Kidney epithelial cell (primary cell): ENCODE measurements around the gene FBLN2. TPM values are rescaled to one million over a fixed set of nuclear protein-coding genes. Genes with fewer than 3 reads are reported as not detected.

ENCODE experiments used
- DNase-seq: peaks from one replicate; pipeline ENCODE4 v3.0.0-alpha.2; 2010; ENCODE audit warnings: low read depth
- H3K27me3 ChIP-seq: 2 replicates; pipeline ENCODE4 v1.6.0; 2011; ENCODE audit warnings: low read length; ENCODE audit not compliant: control insufficient read depth, insufficient read depth
- H3K36me3 ChIP-seq: 2 replicates; pipeline ENCODE4 v1.5.1; 2011; ENCODE audit warnings: low read length; ENCODE audit not compliant: control insufficient read depth, insufficient read depth
- H3K4me3 ChIP-seq: 2 replicates; pipeline ENCODE4 v1.5.1; 2011; ENCODE audit warnings: low read depth, mild to moderate bottlenecking, control low read depth, low read length
- total RNA-seq: library from RNA; depleted of rRNA; stranded (reverse); fragments of >200 nt; gene quantifications from 2 replicates; pipeline ENCODE4 v1.2.3, GENCODE V29; 2015
- TF ChIP-seq, protein P1 (sequence below): IDR thresholded peaks from 2 replicates; pipeline ENCODE4 v1.5.1; 2011; ENCODE audit warnings: mild to moderate bottlenecking, moderate library complexity, low read length, control low read depth, inconsistent platforms; ENCODE audit not compliant: insufficient read depth, poor library complexity, severe bottlenecking

Gene FBLN2
- total RNA-seq, 1 donor from 2014 or later, result 6.7 TPM

DNA sequence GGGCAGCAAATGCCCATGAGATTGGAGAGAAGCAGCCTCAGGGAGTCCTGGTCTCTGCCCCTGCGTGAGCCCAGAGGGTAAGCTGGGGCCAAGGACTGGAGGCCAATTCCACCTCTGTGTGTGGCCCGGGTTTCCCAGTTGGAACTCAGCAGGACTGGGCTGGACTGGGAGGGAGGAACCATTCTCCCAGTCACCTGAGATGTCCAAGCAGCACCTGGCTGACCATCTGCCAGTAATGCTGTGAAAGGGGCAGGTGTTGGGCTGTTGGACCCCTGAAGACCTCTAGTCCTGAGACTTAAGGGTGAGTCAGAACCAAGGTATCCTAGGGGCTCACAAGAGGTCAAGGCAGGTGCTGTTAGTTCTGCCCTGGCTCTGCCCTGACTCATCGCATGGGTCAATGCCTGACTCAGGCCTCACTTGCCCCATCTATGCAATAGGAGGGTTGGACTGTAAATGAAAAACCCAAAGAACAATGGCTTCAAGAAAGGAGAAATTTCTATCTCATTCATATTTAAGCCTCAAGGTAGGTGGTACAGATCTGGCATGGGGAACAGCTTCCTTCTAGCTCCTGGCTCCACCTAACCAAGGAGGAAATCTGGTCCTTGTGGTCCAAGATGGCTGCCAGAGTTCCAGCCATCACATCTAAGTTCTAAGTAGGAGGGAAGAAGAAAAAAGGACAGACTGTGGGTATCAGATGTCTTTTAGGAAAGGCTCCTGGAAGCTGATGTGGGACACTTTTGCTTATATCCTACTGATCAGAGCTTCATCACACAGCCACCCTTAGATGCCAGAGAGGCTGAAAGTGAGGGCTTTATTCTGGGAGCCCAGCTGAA lies 111.3 kb downstream of the FBLN2 start:
- TF ChIP-seq, protein P1, sequence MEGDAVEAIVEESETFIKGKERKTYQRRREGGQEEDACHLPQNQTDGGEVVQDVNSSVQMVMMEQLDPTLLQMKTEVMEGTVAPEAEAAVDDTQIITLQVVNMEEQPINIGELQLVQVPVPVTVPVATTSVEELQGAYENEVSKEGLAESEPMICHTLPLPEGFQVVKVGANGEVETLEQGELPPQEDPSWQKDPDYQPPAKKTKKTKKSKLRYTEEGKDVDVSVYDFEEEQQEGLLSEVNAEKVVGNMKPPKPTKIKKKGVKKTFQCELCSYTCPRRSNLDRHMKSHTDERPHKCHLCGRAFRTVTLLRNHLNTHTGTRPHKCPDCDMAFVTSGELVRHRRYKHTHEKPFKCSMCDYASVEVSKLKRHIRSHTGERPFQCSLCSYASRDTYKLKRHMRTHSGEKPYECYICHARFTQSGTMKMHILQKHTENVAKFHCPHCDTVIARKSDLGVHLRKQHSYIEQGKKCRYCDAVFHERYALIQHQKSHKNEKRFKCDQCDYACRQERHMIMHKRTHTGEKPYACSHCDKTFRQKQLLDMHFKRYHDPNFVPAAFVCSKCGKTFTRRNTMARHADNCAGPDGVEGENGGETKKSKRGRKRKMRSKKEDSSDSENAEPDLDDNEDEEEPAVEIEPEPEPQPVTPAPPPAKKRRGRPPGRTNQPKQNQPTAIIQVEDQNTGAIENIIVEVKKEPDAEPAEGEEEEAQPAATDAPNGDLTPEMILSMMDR, result no peak
- H3K27me3 ChIP-seq, result peaks cover 3% of the 10 kb centered on the region
- H3K4me3 ChIP-seq, result no peak overlapping the region
- DNase-seq, result no peak
- H3K36me3 ChIP-seq, result no peaks in the 10 kb centered on the region

DNA sequence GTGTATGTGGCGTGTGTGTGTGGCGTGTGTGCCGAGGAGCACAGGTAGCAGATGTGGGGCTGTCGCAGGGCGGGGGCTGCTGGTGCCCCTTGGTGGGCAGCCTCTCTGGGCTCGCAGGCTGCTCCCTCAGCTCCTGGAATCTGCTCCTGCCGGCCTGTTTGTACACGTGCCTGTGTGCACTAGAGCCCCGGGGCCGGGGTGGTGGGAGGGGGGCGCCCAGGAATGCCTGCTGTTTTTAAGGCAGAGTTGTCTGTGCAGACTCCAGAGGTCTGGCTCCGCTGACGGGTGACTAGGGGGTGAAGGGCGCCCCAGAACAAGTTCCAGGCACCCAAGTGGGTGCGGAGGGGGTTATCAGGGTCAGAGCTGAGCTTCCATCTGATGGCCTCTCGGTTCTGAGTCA lies 112.2 kb downstream of the FBLN2 start:
- Histone ChIP-seq H3K27me3 (peaks cover 3% of the 10 kb centered on the region), H3K36me3 (no peaks in the 10 kb centered on the region), H3K4me3 (no peak overlapping the region)
- no peak for DNase-seq
- TF ChIP-seq, protein P1, result no peak

DNA sequence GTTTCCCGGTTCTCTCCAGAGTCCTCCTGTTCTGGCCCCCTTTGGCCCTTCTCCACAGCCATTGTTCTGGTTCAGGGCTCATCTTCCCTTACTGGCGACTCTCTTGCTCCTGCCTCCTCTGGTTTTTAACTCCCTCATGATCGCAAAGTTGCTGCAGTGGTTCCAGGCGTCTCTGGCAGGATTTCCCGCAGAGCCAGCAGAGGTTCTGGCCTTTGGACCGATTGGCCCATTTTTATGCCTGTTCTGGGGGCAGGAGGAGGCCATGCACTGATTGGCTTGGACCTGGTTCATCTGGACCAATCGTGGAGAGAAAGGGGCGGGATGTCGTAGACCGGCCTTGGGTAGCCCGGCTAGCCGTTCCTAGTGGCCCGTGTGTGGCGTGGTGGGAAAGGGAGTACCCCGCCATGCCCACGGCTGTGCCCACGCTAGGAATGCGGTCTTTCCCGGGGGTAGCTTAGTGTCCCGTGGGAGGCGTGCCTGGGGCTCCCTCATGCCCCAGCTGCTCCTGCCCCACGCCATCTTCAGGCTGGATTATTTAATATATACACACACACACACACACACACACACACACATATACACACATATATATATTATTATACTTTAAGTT lies 113.4 kb downstream of the FBLN2 start:
- no peak for DNase-seq
- Histone ChIP-seq H3K4me3 (no peak overlapping the region), H3K27me3 (no peaks in the 10 kb centered on the region), H3K36me3 (no peaks in the 10 kb centered on the region)
- TF ChIP-seq, protein P1, result no peak

DNA sequence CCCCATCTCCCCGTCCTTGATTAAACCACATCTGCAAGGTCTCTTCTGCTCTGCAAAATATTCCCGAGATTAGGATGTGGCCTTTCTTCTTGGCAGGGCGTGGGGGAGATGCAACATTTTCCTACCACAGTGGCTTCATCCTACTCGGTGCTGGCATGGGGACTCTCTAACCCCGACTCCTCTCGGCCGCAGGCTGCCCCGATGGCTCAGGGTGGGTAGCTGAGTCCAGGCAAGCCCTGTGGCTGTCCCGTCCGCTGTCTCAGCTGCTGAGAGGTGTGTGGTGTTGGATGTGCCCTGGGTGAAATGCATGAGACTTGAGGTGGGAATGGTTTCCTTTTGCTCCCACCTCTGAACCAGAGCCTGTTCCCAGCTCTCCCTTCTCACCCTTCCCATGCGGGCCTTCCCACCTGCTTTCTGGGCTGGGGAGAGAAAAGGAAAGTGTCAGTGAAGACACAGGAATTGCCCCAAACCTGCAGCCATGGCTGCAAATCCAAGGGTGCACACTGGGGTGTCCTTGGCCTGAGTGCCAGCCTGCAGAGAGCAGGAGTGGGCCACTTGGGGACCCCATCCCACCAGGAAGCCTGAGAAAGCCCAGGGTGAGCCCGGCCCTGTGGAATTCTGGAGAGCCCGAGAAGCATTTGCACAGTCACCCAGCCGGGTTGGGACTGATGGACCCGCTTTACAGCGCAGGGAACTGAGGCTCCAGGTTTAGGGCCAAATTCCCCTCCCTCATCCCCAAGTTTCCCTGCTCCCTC lies 115.0 kb downstream of the FBLN2 start:
- TF ChIP-seq, protein P1, result no peak
- Histone ChIP-seq H3K36me3 (no peaks in the 10 kb centered on the region), H3K27me3 (no peaks in the 10 kb centered on the region), H3K4me3 (no peak overlapping the region)
- no peak for DNase-seq

DNA sequence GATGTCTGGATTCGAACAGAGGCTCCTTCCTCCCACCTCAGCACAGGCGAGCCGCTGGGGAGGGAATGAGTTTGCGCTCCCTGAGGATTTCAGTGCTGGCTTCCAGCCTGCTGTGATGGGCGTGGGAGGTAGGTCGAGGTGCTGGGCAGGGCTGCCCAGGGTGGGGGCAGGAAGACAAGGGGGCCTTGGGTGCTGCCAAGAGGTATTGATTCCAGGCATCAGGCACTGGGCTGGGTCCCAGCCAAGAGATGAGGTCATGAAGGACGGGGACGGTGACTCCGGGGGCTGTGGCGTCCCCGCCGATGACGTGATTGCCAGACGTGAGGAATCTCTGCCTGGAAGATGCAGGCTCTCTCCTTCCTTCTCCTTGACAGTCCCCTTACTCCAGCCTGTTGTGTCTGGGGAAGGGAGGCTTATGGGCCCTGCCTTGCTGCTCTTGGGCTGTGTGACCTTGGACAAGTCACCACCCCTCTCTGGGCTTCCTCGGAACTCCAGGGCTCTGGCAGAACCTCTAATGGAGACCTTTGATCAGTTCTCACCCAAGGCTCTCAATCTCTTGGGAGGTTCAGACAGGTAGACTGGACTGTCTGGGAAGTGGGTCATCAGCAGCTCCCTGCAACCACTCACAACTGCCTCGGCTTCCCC lies 116.8 kb downstream of the FBLN2 start:
- Histone ChIP-seq H3K36me3 (no peaks in the 10 kb centered on the region), H3K27me3 (no peaks in the 10 kb centered on the region), H3K4me3 (no peak overlapping the region)
- DNase-seq, result no peak
- TF ChIP-seq, protein P1, result no peak
